ENCODE data around the gene ATXN7. TPM values are rescaled to one million over a fixed set of nuclear protein-coding genes. Genes with fewer than 3 reads are reported as not detected.

ATXN7 gene
- total RNA-seq, 3 donors from 2014 or later (not counting 1 experiment from before 2014, with no cell fraction given): 126 to 176 (median 146) TPM

- Histone ChIP-seq H3K4me1 (ENCODE audit: control insufficient read depth, insufficient read depth, low read length) (peaks cover 14% of the 10 kb centered on the region), H3K27ac (ENCODE audit: low read length) (no peak overlapping the region), H3K4me3 (ENCODE audit: low read length) (no peak overlapping the region), H3K9me3 (ENCODE audit: control insufficient read depth, insufficient read depth, low read length) (no peaks in the 10 kb centered on the region), H3K36me3 (ENCODE audit: control insufficient read depth, insufficient read depth, low read length) (no peaks in the 10 kb centered on the region), H3K27me3 (ENCODE audit: control insufficient read depth, insufficient read depth, low read length) (no peaks in the 10 kb centered on the region)
- H3K36me3 Mint-ChIP-seq: no peaks in the 10 kb centered on the region
- no peaks in the 10 kb centered on the region for H3K9me3 Mint-ChIP-seq
- TF ChIP-seq, protein P1, sequence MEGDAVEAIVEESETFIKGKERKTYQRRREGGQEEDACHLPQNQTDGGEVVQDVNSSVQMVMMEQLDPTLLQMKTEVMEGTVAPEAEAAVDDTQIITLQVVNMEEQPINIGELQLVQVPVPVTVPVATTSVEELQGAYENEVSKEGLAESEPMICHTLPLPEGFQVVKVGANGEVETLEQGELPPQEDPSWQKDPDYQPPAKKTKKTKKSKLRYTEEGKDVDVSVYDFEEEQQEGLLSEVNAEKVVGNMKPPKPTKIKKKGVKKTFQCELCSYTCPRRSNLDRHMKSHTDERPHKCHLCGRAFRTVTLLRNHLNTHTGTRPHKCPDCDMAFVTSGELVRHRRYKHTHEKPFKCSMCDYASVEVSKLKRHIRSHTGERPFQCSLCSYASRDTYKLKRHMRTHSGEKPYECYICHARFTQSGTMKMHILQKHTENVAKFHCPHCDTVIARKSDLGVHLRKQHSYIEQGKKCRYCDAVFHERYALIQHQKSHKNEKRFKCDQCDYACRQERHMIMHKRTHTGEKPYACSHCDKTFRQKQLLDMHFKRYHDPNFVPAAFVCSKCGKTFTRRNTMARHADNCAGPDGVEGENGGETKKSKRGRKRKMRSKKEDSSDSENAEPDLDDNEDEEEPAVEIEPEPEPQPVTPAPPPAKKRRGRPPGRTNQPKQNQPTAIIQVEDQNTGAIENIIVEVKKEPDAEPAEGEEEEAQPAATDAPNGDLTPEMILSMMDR (IDR thresholded peaks at IDR 0.05): no peak
- intact Hi-C loops (cut with micrococcal nuclease): no loop called here
- DNase-seq: no peak
- peaks cover 73 to 77% of the 10 kb centered on the region in 2 donors for H3K4me1 Mint-ChIP-seq
- ATAC-seq: no peak
- peak overlapping the region in 1 of 2 donors; percentile 51 for H3K27ac Mint-ChIP-seq
- H3K4me3 Mint-ChIP-seq: no peak overlapping the region
- H3K27me3 Mint-ChIP-seq (ENCODE audit: low read depth in 2 of 2): no peaks in the 10 kb centered on the region
These were observed 78.9 kb downstream of the ATXN7 start for GRCh38 chr3:63942528-63942927.

DNA sequence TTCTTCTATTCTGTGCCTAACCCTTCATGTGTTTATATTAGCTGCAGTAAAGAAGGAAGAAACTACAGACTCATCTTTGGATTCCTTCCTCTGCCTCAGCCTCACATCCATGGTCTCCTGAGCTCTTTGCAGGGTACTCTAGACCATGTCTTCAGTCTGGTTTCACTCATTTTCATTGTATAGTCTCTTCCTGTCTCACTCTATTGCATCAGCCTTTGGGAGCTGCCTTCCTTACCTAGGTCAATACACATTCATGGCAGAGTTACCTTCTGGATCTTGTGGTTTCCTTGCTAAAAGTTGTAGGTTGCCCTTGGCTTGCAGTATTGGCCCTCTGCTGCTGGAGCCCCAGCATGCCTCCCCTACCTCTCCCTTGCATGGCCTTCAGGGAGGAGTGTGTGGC, 80.0 kb downstream of the ATXN7 start:
- Mint-ChIP-seq H3K4me1 (peaks cover 71 to 75% of the 10 kb centered on the region in 2 donors), H3K36me3 (no peaks in the 10 kb centered on the region), H3K27me3 (ENCODE audit: low read depth in 2 of 2) (no peaks in the 10 kb centered on the region), H3K4me3 (no peak overlapping the region), H3K9me3 (no peaks in the 10 kb centered on the region), H3K27ac (no peak overlapping the region)
- Histone ChIP-seq H3K27ac (ENCODE audit: low read length) (no peak overlapping the region), H3K36me3 (ENCODE audit: control insufficient read depth, insufficient read depth, low read length) (no peaks in the 10 kb centered on the region), H3K27me3 (ENCODE audit: control insufficient read depth, insufficient read depth, low read length) (no peaks in the 10 kb centered on the region), H3K4me3 (ENCODE audit: low read length) (no peak overlapping the region), H3K4me1 (ENCODE audit: control insufficient read depth, insufficient read depth, low read length) (peaks cover 14% of the 10 kb centered on the region), H3K9me3 (ENCODE audit: control insufficient read depth, insufficient read depth, low read length) (no peaks in the 10 kb centered on the region)
- TF ChIP-seq, protein P1 (IDR thresholded peaks at IDR 0.05): no peak
- DNase-seq (no peak), ATAC-seq (no peak)
- intact Hi-C loops (cut with micrococcal nuclease): no loop called here

DNA sequence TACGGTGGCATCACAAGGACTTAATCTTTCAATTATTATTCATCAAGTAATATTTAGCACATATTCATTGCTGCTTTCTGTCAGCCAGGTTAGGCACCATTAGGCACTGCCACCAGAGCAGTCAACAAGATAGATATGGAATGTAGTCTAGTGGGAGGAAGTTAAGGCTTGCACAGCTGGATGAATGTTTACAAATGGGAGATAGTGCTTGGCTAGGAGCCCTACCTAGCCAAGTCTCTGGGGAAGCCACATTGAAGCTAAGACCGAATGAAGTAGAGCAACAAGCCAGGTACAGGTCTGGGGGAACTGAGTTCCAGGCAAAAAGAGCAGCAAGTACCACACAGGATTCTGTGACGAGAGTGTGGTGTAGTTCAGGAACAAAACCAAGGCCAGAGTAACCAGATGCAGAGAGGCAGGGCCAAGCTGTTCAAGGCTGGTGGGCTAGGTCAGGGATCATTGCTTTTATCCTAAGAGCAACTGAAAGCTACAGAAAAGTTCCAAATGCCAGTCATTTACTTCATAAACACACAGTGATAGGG, 82.0 kb downstream of the ATXN7 start:
- TF ChIP-seq, protein P1 (IDR thresholded peaks at IDR 0.05): no peak
- peaks cover 58 to 59% of the 10 kb centered on the region in 2 donors for H3K4me1 Mint-ChIP-seq
- DNase-seq: no peak
- no peak overlapping the region for H3K4me3 Mint-ChIP-seq
- Histone ChIP-seq H3K9me3 (ENCODE audit: control insufficient read depth, insufficient read depth, low read length) (no peaks in the 10 kb centered on the region), H3K4me3 (ENCODE audit: low read length) (no peak overlapping the region), H3K4me1 (ENCODE audit: control insufficient read depth, insufficient read depth, low read length) (peaks cover 8% of the 10 kb centered on the region), H3K27me3 (ENCODE audit: control insufficient read depth, insufficient read depth, low read length) (no peaks in the 10 kb centered on the region), H3K36me3 (ENCODE audit: control insufficient read depth, insufficient read depth, low read length) (no peaks in the 10 kb centered on the region), H3K27ac (ENCODE audit: low read length) (no peak overlapping the region)
- no peak for ATAC-seq
- peak overlapping the region; percentile 6 to 53 for H3K27ac Mint-ChIP-seq
- no peaks in the 10 kb centered on the region for H3K9me3 Mint-ChIP-seq
- intact Hi-C loops (cut with micrococcal nuclease): no loop called here
- WGBS (ENCODE audit: insufficient coverage): 96% methylated on average over 3 of the region's 3 CpGs
- H3K27me3 Mint-ChIP-seq (ENCODE audit: low read depth in 2 of 2): no peaks in the 10 kb centered on the region
- no peaks in the 10 kb centered on the region for H3K36me3 Mint-ChIP-seq

GRCh38 chr3:63946753-63947152, 83.1 kb downstream of the ATXN7 start:
- Histone ChIP-seq H3K36me3 (ENCODE audit: control insufficient read depth, insufficient read depth, low read length) (no peaks in the 10 kb centered on the region), H3K4me3 (ENCODE audit: low read length) (no peak overlapping the region), H3K4me1 (ENCODE audit: control insufficient read depth, insufficient read depth, low read length) (peaks cover 8% of the 10 kb centered on the region), H3K27ac (ENCODE audit: low read length) (no peak overlapping the region), H3K27me3 (ENCODE audit: control insufficient read depth, insufficient read depth, low read length) (no peaks in the 10 kb centered on the region), H3K9me3 (ENCODE audit: control insufficient read depth, insufficient read depth, low read length) (no peaks in the 10 kb centered on the region)
- TF ChIP-seq, protein P1 (IDR thresholded peaks at IDR 0.05): no peak
- WGBS (ENCODE audit: insufficient coverage): 100% methylated on average over 2 of the region's 2 CpGs
- intact Hi-C loops (cut with micrococcal nuclease): no loop called here
- Mint-ChIP-seq H3K27ac (peak overlapping the region; percentile 52 to 63), H3K4me3 (no peak overlapping the region), H3K4me1 (peaks cover 65 to 66% of the 10 kb centered on the region in 2 donors), H3K9me3 (no peaks in the 10 kb centered on the region), H3K36me3 (no peaks in the 10 kb centered on the region), H3K27me3 (ENCODE audit: low read depth in 2 of 2) (no peaks in the 10 kb centered on the region)
- ATAC-seq (no peak), DNase-seq (no peak)

All from natural killer cell (primary cell).